ENCODE data around the gene NUB1.

NUB1 gene

DNA sequence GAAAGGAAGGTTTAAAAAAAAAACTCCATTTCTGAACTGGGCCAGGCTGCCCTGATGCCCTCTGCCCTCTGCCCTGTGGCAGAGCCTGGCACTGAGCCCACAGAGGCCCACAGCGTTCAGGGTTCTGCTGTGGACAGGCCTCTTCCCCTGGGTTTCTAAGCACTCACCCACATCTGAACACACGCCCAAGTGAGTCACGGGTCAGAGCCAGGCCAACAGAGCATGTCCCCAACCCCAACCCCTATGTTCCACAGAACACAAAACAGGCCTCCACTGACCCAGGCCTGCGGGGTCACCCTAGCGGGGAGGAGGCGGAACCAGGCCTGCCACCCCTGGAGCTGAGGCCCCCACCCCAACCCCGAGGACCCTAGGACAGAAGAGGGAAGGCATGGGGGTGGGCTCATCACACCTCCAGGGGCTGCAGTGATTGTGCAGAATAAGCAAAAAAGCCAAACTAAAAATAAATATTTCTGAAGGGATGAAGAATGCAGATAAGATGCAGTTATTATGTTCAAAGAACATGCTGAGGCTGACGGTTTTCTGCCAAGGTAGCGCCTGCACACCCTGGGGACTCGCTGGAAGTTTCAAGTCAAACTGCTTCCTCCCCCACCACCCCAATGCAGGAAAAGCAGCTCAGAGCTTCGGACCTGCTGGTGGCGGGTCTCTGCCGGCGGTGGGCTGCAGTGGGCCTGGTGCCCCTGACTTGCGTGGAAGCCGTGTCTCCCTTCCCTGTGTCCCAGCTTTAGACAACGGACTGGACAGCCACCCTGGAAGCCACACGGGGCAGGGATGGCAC is 62.8 kb downstream of the NUB1 start:
- peaks cover 0 to 32% (median 21%) of the 10 kb centered on the region in 4 donors for H3K4me1 ChIP-seq
- no peaks in the 10 kb centered on the region for H3K9me3 ChIP-seq
- TF ChIP-seq, protein P1, sequence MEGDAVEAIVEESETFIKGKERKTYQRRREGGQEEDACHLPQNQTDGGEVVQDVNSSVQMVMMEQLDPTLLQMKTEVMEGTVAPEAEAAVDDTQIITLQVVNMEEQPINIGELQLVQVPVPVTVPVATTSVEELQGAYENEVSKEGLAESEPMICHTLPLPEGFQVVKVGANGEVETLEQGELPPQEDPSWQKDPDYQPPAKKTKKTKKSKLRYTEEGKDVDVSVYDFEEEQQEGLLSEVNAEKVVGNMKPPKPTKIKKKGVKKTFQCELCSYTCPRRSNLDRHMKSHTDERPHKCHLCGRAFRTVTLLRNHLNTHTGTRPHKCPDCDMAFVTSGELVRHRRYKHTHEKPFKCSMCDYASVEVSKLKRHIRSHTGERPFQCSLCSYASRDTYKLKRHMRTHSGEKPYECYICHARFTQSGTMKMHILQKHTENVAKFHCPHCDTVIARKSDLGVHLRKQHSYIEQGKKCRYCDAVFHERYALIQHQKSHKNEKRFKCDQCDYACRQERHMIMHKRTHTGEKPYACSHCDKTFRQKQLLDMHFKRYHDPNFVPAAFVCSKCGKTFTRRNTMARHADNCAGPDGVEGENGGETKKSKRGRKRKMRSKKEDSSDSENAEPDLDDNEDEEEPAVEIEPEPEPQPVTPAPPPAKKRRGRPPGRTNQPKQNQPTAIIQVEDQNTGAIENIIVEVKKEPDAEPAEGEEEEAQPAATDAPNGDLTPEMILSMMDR (IDR thresholded peaks at IDR 0.05) = no peak
- H3K4me3 ChIP-seq = no peak overlapping the region
- H3K27me3 ChIP-seq = peaks cover 0 to 23% of the 10 kb centered on the region in 2 donors
- intact Hi-C loops (cut with DNase I; ENCODE audit: low total_unique reads) = no loop called here
- no peaks in the 10 kb centered on the region for H3K36me3 ChIP-seq
- no peak for DNase-seq
- H3K27ac ChIP-seq = no peak overlapping the region

DNA sequence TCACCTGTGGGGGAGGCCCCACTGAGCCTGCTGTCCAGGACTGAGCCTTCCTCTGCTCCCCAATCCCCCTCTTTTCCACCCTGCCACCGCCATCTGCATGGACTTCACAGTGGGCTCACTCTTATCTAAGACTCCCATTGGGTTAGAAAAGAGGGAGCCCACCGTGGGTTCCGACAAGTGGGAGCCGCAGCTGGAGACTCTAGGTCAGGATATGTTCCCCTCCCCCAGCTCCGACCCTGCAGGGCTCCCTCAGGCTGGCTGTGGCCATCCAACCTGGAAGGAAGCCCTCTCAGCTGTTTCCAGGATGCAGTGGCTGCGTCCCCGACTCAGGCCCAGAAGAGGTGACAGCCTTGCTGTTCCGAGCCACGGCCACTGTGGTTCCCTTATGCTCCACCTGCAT is 63.4 kb downstream of the NUB1 start:
- intact Hi-C loops (cut with DNase I; ENCODE audit: low total_unique reads) = no loop called here
- no peaks in the 10 kb centered on the region for H3K36me3 ChIP-seq
- H3K27ac ChIP-seq = no peak overlapping the region
- H3K4me1 ChIP-seq = peaks cover 0 to 39% (median 28%) of the 10 kb centered on the region in 4 donors
- H3K4me3 ChIP-seq = no peak overlapping the region
- no peaks in the 10 kb centered on the region for H3K9me3 ChIP-seq
- no peak for DNase-seq
- TF ChIP-seq, protein P1 (IDR thresholded peaks at IDR 0.05) = no peak
- peaks cover 2 to 29% of the 10 kb centered on the region in 2 donors for H3K27me3 ChIP-seq

- Histone ChIP-seq H3K27ac (no peak overlapping the region), H3K9me3 (no peaks in the 10 kb centered on the region), H3K27me3 (peaks cover 4 to 35% of the 10 kb centered on the region in 2 donors), H3K36me3 (no peaks in the 10 kb centered on the region), H3K4me3 (no peak overlapping the region), H3K4me1 (peaks cover 0 to 44% (median 33%) of the 10 kb centered on the region in 4 donors)
- intact Hi-C loops (cut with DNase I; ENCODE audit: low total_unique reads) = no loop called here
- TF ChIP-seq, protein P1 (IDR thresholded peaks at IDR 0.05) = no peak
- no peak for DNase-seq
Observed at GRCh38 chr7:151405588-151405987, 64.0 kb downstream of the NUB1 start.

DNA sequence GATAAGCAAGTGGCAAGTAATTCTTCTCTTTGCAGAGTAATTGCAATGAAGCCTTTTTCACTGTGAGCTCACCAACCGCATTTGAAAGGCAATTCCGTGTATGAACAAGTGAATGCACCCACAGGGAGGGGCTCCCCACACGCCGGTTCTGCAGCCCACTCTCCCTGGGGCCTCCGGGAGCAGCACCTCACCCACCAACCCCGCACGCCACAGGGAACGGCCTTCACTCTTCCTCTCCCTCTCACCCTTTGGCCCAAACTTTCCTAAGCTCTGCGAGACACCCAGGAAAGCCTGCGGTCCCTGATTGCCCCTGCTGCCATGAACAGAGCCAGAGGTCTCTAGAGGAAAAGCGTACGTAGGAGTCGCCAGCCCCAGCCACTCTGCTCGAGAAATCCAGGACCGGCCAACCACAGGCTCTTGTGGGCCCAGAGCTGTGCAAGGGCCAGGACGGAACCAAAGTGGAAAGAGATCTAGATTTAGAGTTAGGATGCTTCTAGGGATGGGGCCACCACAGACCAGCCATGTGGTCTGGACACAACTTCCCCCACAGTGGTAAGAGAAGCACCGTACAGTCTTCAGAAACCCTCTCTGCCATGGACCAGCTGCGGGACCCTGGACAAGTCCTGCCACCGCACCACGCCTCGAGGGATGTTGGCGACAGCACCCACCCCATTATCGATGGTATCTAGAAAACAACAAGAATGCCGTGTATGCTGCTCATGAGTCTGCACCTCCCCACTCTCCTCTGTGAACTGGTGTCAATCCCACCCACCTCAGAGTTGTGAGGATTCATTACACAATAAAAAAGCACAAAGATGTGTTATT is 64.7 kb downstream of the NUB1 start:
- no peaks in the 10 kb centered on the region for H3K36me3 ChIP-seq
- intact Hi-C loops (cut with DNase I; ENCODE audit: low total_unique reads) = no loop called here
- H3K27me3 ChIP-seq = peaks cover 4 to 41% of the 10 kb centered on the region in 2 donors
- H3K4me1 ChIP-seq = peaks cover 0 to 47% (median 34%) of the 10 kb centered on the region in 4 donors
- H3K27ac ChIP-seq = no peak overlapping the region
- TF ChIP-seq, protein P1 (IDR thresholded peaks at IDR 0.05) = no peak
- no peak overlapping the region for H3K4me3 ChIP-seq
- DNase-seq = no peak
- H3K9me3 ChIP-seq = no peaks in the 10 kb centered on the region

DNA sequence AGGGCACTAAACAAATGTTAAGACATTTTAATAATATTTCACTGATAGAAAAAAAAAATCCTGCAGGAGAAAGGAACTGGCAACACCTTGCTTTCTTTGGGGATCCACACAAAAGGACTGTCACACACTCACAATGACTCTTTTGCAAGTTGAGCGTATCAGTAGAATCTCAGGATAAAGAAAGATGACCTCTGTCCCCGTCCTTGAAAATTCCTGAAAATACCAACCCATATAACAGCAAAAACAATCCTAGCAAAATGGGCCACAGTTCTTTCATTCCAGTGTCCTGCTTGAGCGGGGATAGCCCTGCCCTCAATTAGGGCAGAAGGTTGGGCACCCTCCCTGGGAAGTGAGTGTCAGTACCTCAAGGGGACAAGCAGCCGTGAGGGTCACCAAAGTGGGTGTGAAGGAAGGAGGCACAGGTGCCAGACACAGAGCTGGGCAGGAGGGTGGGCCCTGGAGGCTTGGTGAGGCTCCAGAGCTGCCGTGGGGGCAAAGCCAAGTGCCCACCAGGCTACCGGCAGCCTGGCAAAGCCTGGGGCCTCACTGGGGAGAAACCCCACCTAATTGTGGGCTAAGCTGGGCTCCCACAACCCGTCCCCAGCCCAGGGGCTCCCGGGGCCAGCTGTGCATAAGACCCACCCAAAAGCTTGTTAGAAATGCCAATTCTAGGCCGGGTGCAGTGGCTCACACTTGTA is 65.4 kb downstream of the NUB1 start:
- H3K4me1 ChIP-seq = peaks cover 0 to 47% (median 34%) of the 10 kb centered on the region in 4 donors
- H3K36me3 ChIP-seq = no peaks in the 10 kb centered on the region
- H3K9me3 ChIP-seq = no peaks in the 10 kb centered on the region
- no peak for DNase-seq
- peaks cover 4 to 49% of the 10 kb centered on the region in 2 donors for H3K27me3 ChIP-seq
- H3K27ac ChIP-seq = no peak overlapping the region
- TF ChIP-seq, protein P1 (IDR thresholded peaks at IDR 0.05) = no peak
- intact Hi-C loops (cut with DNase I; ENCODE audit: low total_unique reads) = no loop called here
- H3K4me3 ChIP-seq = no peak overlapping the region

Measured in tibial artery (tissue), 4 donors.